GM23338 (cell line): Measurements from ENCODE around the gene LIAS. TPM values are rescaled to one million over a fixed set of nuclear protein-coding genes. Genes with fewer than 3 reads are reported as not detected.

Source experiments
- ATAC-seq: fragments of 200-7000 bp; cut with Tn5 transposase; 3 replicates; pipeline ENCODE4 v1.9.1; 2020
- DNase-seq: peaks from one replicate; pipeline ENCODE4 v3.0.0-alpha.2; 2015; ENCODE audit warnings: low spot score
- H2AFZ ChIP-seq: fragments of 200-600 bp; sonication (generic); 2 replicates; pipeline ENCODE4 v1.8.0; 2016; ENCODE audit warnings: antibody characterized with exemption, mild to moderate bottlenecking, moderate library complexity
- H3F3A ChIP-seq: fragments of 200-600 bp; sonication (generic); replicated peaks from 2 replicates; pipeline ENCODE4 v1.8.0; 2017; ENCODE audit warnings: antibody characterized with exemption, mixed run types, low read depth
- H3K27ac ChIP-seq: fragments of 200-600 bp; sonication (generic); 2 replicates; pipeline ENCODE4 v1.6.1; 2016; ENCODE audit warnings: low read depth
- H3K27me3 ChIP-seq: fragments of 200-600 bp; sonication (generic); 2 replicates; pipeline ENCODE4 v1.8.0; 2016; ENCODE audit warnings: mild to moderate bottlenecking, mixed run types, moderate library complexity; ENCODE audit not compliant: insufficient read depth
- H3K36me3 ChIP-seq: fragments of 200-600 bp; sonication (generic); 2 replicates; pipeline ENCODE4 v1.8.0; 2016; ENCODE audit warnings: mild to moderate bottlenecking; ENCODE audit not compliant: insufficient read depth
- H3K4me1 ChIP-seq: fragments of 200-600 bp; sonication (generic); 2 replicates; pipeline ENCODE4 v1.8.0; 2016; ENCODE audit warnings: mild to moderate bottlenecking, moderate library complexity; ENCODE audit not compliant: insufficient read depth
- H3K4me2 ChIP-seq: fragments of 200-600 bp; sonication (generic); 2 replicates; pipeline ENCODE4 v1.7.1; 2017; ENCODE audit warnings: mixed run types
- H3K4me3 ChIP-seq: fragments of 200-600 bp; sonication (generic); 2 replicates; pipeline ENCODE4 v1.6.1; 2016; ENCODE audit warnings: mixed run types
- H3K79me2 ChIP-seq: fragments of 200-600 bp; sonication (generic); replicated peaks from 2 replicates; pipeline ENCODE4 v1.8.0; 2017; ENCODE audit warnings: mild to moderate bottlenecking; ENCODE audit not compliant: insufficient read depth
- H3K9me2 ChIP-seq: fragments of 200-600 bp; sonication (generic); 2 replicates; pipeline ENCODE4 v1.8.0; 2017; ENCODE audit not compliant: insufficient read depth
- H4K20me1 ChIP-seq: fragments of 200-600 bp; sonication (generic); replicated peaks from 2 replicates; pipeline ENCODE4 v1.8.0; 2017; ENCODE audit warnings: mild to moderate bottlenecking; ENCODE audit not compliant: insufficient read depth
- H3K27ac Mint-ChIP-seq: 2 replicates; pipeline ENCODE4 v1.8.0; 2020; ENCODE audit warnings: inconsistent platforms, mild to moderate bottlenecking, moderate library complexity, mixed read lengths
- H3K27me3 Mint-ChIP-seq: 3 replicates; pipeline ENCODE4 v1.8.0; 2022; ENCODE audit warnings: low read depth, mild to moderate bottlenecking, moderate library complexity, mixed read lengths, inconsistent platforms; ENCODE audit not compliant: insufficient read depth, poor library complexity
- H3K36me3 Mint-ChIP-seq: 3 replicates; pipeline ENCODE4 v1.8.0; 2021; ENCODE audit warnings: low read depth, mild to moderate bottlenecking, inconsistent platforms, moderate library complexity, mixed read lengths
- H3K4me1 Mint-ChIP-seq: 3 replicates; pipeline ENCODE4 v1.8.0; 2020; ENCODE audit warnings: mild to moderate bottlenecking, inconsistent platforms, mixed read lengths
- H3K4me3 Mint-ChIP-seq: 3 replicates; pipeline ENCODE4 v1.8.0; 2021; ENCODE audit warnings: moderate library complexity, mild to moderate bottlenecking, inconsistent platforms, mixed read lengths
- H3K9me3 Mint-ChIP-seq: 3 replicates; pipeline ENCODE4 v1.8.0; 2020; ENCODE audit warnings: moderate library complexity, mild to moderate bottlenecking, inconsistent platforms, mixed read lengths
- CREB1 ChIP-seq: fragments of 250-450 bp; sonication (Bioruptor Pico); IDR thresholded peaks from 2 replicates; pipeline ENCODE4 v1.5.0; 2020; ENCODE audit warnings: low read depth, mild to moderate bottlenecking, moderate library complexity
- ETS1 ChIP-seq: IDR thresholded peaks from 2 replicates; pipeline ENCODE4 v1.6.1; 2016; ENCODE audit warnings: antibody characterized with exemption
- EZH2 ChIP-seq: fragments of 200-600 bp; sonication (generic); IDR thresholded peaks from one replicate; pipeline ENCODE4 v1.8.0; 2017; ENCODE audit warnings: antibody characterized with exemption, mild to moderate bottlenecking, low read depth; ENCODE audit not compliant: unreplicated experiment
- EZH2phosphoT487 ChIP-seq: fragments of 200-600 bp; sonication (generic); IDR thresholded peaks from one replicate; pipeline ENCODE4 v1.8.1; 2018; ENCODE audit warnings: antibody characterized with exemption; ENCODE audit not compliant: unreplicated experiment
- JUNB ChIP-seq: IDR thresholded peaks from one replicate; pipeline ENCODE4 v1.6.1; 2016; ENCODE audit warnings: antibody characterized with exemption; ENCODE audit not compliant: unreplicated experiment
- NANOG ChIP-seq: IDR thresholded peaks from 2 replicates; pipeline ENCODE4 v1.6.1; 2016; ENCODE audit warnings: antibody characterized with exemption, borderline replicate concordance
- STAT1 ChIP-seq: IDR thresholded peaks from one replicate; pipeline ENCODE4 v1.6.1; 2016; ENCODE audit warnings: antibody characterized with exemption; ENCODE audit not compliant: unreplicated experiment
- ZNF114 ChIP-seq: fragments of 250-450 bp; sonication (Bioruptor Pico); IDR thresholded peaks from 2 replicates; pipeline ENCODE4 v1.5.0; 2020; ENCODE audit warnings: mild to moderate bottlenecking, moderate library complexity
- ZNF331 ChIP-seq: fragments of 250-450 bp; sonication (Bioruptor Pico); IDR thresholded peaks from 2 replicates; pipeline ENCODE4 v1.5.0; 2020; ENCODE audit warnings: low read depth, mild to moderate bottlenecking, moderate library complexity
- polyA plus RNA-seq: library from polyadenylated mRNA; unstranded; fragments of >200 nt; fragmentation: Nextera tagmentation; extraction: Ambion mirVana; gene quantifications from 2 replicates; pipeline ENCODE4 v1.2.1, GENCODE V29; 2016
- total RNA-seq: library from RNA; depleted of rRNA; stranded (reverse); fragments of >200 nt; shearing (Covaris generic); gene quantifications from 2 replicates; pipeline ENCODE4 v1.2.3, GENCODE V29; 2014
- TF ChIP-seq, protein P1 (sequence below), 2 experiments: fragments of 200-600 bp in 1 of 2; sonication (generic) in 1 of 2; conservative IDR thresholded peaks; 2 replicates each; pipeline versions ENCODE4 v1.5.1 to v1.6.1; 2016 to 2017; ENCODE audit warnings: antibody characterized with exemption in 2 of 2, low read depth in 2 of 2, mild to moderate bottlenecking in 2 of 2, moderate library complexity in 1 of 2
- TF ChIP-seq, protein P2 (sequence below): IDR thresholded peaks from one replicate; pipeline ENCODE4 v1.6.1; 2018; ENCODE audit warnings: antibody characterized with exemption; ENCODE audit not compliant: unreplicated experiment

LIAS gene
- total and polyA plus RNA-seq, 2 experiments from 2014 or later, result 17.5 to 18.7 TPM

- H3K36me3 ChIP-seq, result peaks cover 19% of the 10 kb centered on the region; the same call in 1 of the 2 replicates
- Mint-ChIP-seq H3K36me3 (peaks cover 37% of the 10 kb centered on the region), H3K4me1 (no peaks in the 10 kb centered on the region), H3K27ac (no peak overlapping the region), H3K9me3 (no peaks in the 10 kb centered on the region), H3K4me3 (no peak overlapping the region), H3K27me3 (peaks cover 3% of the 10 kb centered on the region)
- H2AFZ ChIP-seq, result no peak overlapping the region
- H3K4me2 ChIP-seq, result no peak overlapping the region
- no peaks in the 10 kb centered on the region for H3K9me2 ChIP-seq
- no peak overlapping the region for H3K27ac ChIP-seq
- no peaks in the 10 kb centered on the region for H3K27me3 ChIP-seq
- ATAC-seq (no peak), DNase-seq (no peak)
- no peak overlapping the region for H3K4me3 ChIP-seq
- no peaks in the 10 kb centered on the region for H4K20me1 ChIP-seq
- TF ChIP-seq, protein P1, sequence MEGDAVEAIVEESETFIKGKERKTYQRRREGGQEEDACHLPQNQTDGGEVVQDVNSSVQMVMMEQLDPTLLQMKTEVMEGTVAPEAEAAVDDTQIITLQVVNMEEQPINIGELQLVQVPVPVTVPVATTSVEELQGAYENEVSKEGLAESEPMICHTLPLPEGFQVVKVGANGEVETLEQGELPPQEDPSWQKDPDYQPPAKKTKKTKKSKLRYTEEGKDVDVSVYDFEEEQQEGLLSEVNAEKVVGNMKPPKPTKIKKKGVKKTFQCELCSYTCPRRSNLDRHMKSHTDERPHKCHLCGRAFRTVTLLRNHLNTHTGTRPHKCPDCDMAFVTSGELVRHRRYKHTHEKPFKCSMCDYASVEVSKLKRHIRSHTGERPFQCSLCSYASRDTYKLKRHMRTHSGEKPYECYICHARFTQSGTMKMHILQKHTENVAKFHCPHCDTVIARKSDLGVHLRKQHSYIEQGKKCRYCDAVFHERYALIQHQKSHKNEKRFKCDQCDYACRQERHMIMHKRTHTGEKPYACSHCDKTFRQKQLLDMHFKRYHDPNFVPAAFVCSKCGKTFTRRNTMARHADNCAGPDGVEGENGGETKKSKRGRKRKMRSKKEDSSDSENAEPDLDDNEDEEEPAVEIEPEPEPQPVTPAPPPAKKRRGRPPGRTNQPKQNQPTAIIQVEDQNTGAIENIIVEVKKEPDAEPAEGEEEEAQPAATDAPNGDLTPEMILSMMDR (conservative IDR thresholded peaks at IDR 0.05; ENCODE audit: low read depth in 2 of 2), result no peak
- TF ChIP-seq ZNF114 (CRISPR knock-in tag) (no peak), CREB1 (no peak), JUNB (no peak), EZH2 (no peak), ZNF331 (no peak), ETS1 (no peak)
- TF ChIP-seq, protein P2, sequence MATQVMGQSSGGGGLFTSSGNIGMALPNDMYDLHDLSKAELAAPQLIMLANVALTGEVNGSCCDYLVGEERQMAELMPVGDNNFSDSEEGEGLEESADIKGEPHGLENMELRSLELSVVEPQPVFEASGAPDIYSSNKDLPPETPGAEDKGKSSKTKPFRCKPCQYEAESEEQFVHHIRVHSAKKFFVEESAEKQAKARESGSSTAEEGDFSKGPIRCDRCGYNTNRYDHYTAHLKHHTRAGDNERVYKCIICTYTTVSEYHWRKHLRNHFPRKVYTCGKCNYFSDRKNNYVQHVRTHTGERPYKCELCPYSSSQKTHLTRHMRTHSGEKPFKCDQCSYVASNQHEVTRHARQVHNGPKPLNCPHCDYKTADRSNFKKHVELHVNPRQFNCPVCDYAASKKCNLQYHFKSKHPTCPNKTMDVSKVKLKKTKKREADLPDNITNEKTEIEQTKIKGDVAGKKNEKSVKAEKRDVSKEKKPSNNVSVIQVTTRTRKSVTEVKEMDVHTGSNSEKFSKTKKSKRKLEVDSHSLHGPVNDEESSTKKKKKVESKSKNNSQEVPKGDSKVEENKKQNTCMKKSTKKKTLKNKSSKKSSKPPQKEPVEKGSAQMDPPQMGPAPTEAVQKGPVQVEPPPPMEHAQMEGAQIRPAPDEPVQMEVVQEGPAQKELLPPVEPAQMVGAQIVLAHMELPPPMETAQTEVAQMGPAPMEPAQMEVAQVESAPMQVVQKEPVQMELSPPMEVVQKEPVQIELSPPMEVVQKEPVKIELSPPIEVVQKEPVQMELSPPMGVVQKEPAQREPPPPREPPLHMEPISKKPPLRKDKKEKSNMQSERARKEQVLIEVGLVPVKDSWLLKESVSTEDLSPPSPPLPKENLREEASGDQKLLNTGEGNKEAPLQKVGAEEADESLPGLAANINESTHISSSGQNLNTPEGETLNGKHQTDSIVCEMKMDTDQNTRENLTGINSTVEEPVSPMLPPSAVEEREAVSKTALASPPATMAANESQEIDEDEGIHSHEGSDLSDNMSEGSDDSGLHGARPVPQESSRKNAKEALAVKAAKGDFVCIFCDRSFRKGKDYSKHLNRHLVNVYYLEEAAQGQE, result no peak
- H3F3A ChIP-seq, result no peaks in the 10 kb centered on the region
- no peaks in the 10 kb centered on the region for H3K79me2 ChIP-seq
- no peaks in the 10 kb centered on the region for H3K4me1 ChIP-seq
Observed at GRCh38 chr4:39476187-39476895, 17.5 kb downstream of the LIAS start.

DNA sequence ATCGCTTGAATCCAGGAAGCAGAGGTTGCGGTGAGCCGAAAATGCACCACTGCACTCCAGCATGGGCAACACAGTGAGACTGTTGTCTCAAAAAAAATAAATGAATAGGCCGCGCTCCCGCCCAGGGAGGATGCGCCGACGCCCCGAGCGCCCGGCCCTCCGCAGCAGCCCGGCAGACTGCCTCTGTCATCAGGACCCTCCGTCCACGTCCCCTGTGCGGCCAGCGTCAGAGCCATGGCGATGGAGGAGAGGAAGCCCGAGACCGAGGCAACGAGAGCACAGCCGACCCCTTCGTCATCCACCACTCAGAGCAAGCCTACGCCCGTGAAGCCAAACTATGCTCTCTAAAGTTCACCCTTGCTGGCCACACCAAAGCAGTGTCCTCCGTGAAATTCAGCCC is 21.4 kb downstream of the LIAS start:
- no peak overlapping the region for H3K4me2 ChIP-seq
- peaks cover 23% of the 10 kb centered on the region for H3K36me3 Mint-ChIP-seq
- no peaks in the 10 kb centered on the region for H3K4me1 Mint-ChIP-seq
- H2AFZ ChIP-seq, result peak overlapping the region; percentile 60
- no peak overlapping the region for H3K4me3 ChIP-seq
- H4K20me1 ChIP-seq, result no peaks in the 10 kb centered on the region
- H3K9me3 Mint-ChIP-seq, result peaks cover 15% of the 10 kb centered on the region
- no peak; the same call in 2 of the 3 replicates for ATAC-seq
- no peaks in the 10 kb centered on the region for H3K79me2 ChIP-seq
- H3K4me3 Mint-ChIP-seq, result no peak overlapping the region
- no peaks in the 10 kb centered on the region for H3F3A ChIP-seq
- H3K27ac Mint-ChIP-seq, result no peak overlapping the region; the same call in 1 of the 2 replicates
- 0 out of 2 replicates have a peak overlapping the region, but pooled peaks have one; percentile 45 for H3K27ac ChIP-seq
- H3K27me3 Mint-ChIP-seq, result peaks cover 3% of the 10 kb centered on the region
- no peaks in the 10 kb centered on the region for H3K9me2 ChIP-seq
- no peaks in the 10 kb centered on the region for H3K27me3 ChIP-seq
- H3K4me1 ChIP-seq, result no peaks in the 10 kb centered on the region
- DNase-seq, result no peak
- no peaks in the 10 kb centered on the region for H3K36me3 ChIP-seq
- TF ChIP-seq ETS1, result no peak
- no peak for TF ChIP-seq EZH2phosphoT487
- TF ChIP-seq STAT1, result no peak
- no peak for TF ChIP-seq NANOG
- no peak for TF ChIP-seq JUNB
- TF ChIP-seq, protein P2, result no peak
